Measurements from ENCODE around the gene TRIP6. TPM values are rescaled to one million over a fixed set of nuclear protein-coding genes. Genes with fewer than 3 reads are reported as not detected.

The TRIP6 gene
- polyA plus RNA-seq, 4 donors: 3.4 to 35.7 (median 16.7) TPM

DNA sequence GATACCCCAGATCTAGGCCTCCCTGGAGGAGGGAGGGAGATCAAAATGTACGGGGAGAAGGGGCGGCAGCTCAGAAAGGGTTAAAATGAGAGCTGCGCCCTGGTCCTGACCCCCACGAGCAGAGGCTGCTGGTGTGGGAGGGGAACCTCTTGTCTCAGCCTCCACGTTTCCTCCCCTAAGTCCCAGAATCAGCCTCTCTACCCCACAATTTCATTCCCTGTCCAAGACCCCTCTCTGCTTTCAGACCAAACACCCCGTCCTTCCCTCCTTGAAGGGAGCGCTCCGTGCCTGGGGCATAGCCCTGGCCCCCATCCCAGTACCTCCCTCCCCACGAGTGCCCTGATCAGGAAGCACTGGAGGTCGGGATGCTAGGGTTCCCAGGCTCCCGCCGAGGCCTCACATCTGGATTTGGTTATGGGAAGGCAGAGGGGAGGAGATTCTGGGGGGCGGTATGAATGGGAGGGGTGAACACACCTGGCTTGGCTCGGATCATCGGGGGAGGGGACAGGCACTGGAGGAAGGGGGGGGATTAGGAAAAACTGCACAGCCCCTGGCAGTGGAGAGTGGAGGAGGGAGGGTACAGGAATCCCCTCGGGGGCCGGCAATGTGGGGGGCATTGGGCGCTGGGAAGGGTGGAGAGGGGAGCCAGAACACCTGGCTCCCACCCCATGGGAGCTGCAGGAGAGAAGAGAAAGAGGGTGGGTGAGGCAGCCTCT is 42.5 kb upstream of the TRIP6 start:
- no peaks in the 10 kb centered on the region for H3K27me3 ChIP-seq (ENCODE audit: control insufficient read depth in 3 of 3, insufficient read depth in 3 of 3, low read length in 3 of 3)
- H3K27ac ChIP-seq (ENCODE audit: low read depth in 1 of 3, low read length in 2 of 3): no peak overlapping the region
- no peak for DNase-seq
- no peaks in the 10 kb centered on the region for H3K9me3 ChIP-seq (ENCODE audit: control insufficient read depth in 2 of 2, insufficient read depth in 1 of 2, low read depth in 1 of 2, low read length in 1 of 2)
- 34 to 44% (median 40%) methylated on average over 18 of the region's 18 CpGs for WGBS, 3 donors
- H3K4me3 ChIP-seq (ENCODE audit: low read depth in 1 of 3, low read length in 3 of 3): no peak overlapping the region
- FAIRE-seq: no peak
- peaks cover 0 to 48% (median 0%) of the 10 kb centered on the region in 3 donors for H3K36me3 ChIP-seq (ENCODE audit: control insufficient read depth in 3 of 3, insufficient read depth in 2 of 3, low read depth in 1 of 3, low read length in 3 of 3)
- peaks cover 0 to 14% (median 0%) of the 10 kb centered on the region in 3 donors for H3K4me1 ChIP-seq (ENCODE audit: control insufficient read depth in 3 of 3, insufficient read depth in 2 of 3, low read depth in 1 of 3, low read length in 2 of 3)

GRCh38 chr7:100825215-100825671 is 41.9 kb upstream of the TRIP6 start:
- 14 to 36% (median 23%) methylated on average over 15 to 16 of the region's 16 CpGs for WGBS, 3 donors
- H3K9me3 ChIP-seq (ENCODE audit: control insufficient read depth in 2 of 2, insufficient read depth in 1 of 2, low read depth in 1 of 2, low read length in 1 of 2): no peaks in the 10 kb centered on the region
- peaks cover 0 to 42% (median 0%) of the 10 kb centered on the region in 3 donors for H3K36me3 ChIP-seq (ENCODE audit: control insufficient read depth in 3 of 3, insufficient read depth in 2 of 3, low read depth in 1 of 3, low read length in 3 of 3)
- peaks cover 0 to 14% (median 0%) of the 10 kb centered on the region in 3 donors for H3K4me1 ChIP-seq (ENCODE audit: control insufficient read depth in 3 of 3, insufficient read depth in 2 of 3, low read depth in 1 of 3, low read length in 2 of 3)
- peak; percentile 24 to 35 for DNase-seq
- FAIRE-seq: no peak
- peak overlapping the region in 2 of 3 donors; percentile 5 to 12 for H3K27ac ChIP-seq (ENCODE audit: low read depth in 1 of 3, low read length in 2 of 3)
- H3K4me3 ChIP-seq (ENCODE audit: low read depth in 1 of 3, low read length in 3 of 3): peak overlapping the region in 2 of 3 donors; percentile 13 to 76
- no peaks in the 10 kb centered on the region for H3K27me3 ChIP-seq (ENCODE audit: control insufficient read depth in 3 of 3, insufficient read depth in 3 of 3, low read length in 3 of 3)

DNA sequence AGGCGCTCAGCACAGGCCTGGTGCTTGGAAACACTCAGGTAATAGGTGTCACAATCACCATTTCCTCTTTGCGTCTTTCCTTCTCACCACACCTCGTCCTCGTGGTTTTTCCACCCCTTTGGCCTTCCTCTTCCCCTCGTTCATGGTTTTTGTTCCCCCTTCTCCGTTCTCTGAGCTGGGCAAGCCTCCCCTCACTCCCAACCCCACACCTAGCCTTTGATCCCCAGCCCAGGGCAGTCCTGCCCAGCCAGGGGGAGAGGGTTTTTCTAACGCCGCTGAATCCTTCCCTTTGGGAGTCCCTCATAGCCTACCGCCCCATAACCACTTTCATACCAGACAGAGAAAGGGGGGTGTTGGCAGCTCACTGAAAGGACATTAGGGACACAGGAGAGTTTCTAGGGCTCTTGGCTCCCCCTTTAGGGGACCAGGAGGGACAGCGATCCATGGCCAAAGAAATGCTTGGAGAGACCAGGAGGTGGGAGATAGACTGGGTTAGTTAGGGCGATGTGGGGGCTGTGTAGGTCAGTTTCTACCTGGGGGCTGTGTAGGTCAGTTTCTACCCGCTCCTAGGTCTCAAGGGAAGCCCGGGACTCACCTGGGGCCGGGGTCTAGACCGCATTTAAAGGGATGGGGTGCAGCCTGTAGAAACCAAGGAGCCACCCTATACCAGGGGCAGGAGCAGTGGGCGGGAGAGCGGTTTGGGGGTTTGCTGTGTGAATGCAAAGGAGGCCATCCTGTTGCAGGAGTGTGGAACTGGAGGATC is 41.3 kb upstream of the TRIP6 start:
- peak; percentile 43 to 60 for DNase-seq
- peaks cover 0 to 14% (median 0%) of the 10 kb centered on the region in 3 donors for H3K4me1 ChIP-seq (ENCODE audit: control insufficient read depth in 3 of 3, insufficient read depth in 2 of 3, low read depth in 1 of 3, low read length in 2 of 3)
- no peaks in the 10 kb centered on the region for H3K9me3 ChIP-seq (ENCODE audit: control insufficient read depth in 2 of 2, insufficient read depth in 1 of 2, low read depth in 1 of 2, low read length in 1 of 2)
- WGBS, 3 donors: 5 to 13% (median 13%) methylated on average over 16 to 17 of the region's 17 CpGs
- no peak for FAIRE-seq
- H3K27ac ChIP-seq (ENCODE audit: low read depth in 1 of 3, low read length in 2 of 3): peak overlapping the region; percentile 5 to 68 (median 12)
- no peaks in the 10 kb centered on the region for H3K27me3 ChIP-seq (ENCODE audit: control insufficient read depth in 3 of 3, insufficient read depth in 3 of 3, low read length in 3 of 3)
- H3K4me3 ChIP-seq (ENCODE audit: low read depth in 1 of 3, low read length in 3 of 3): peak overlapping the region; percentile 64 to 76 (median 70)
- H3K36me3 ChIP-seq (ENCODE audit: control insufficient read depth in 3 of 3, insufficient read depth in 2 of 3, low read depth in 1 of 3, low read length in 3 of 3): peaks cover 0 to 36% (median 0%) of the 10 kb centered on the region in 3 donors

DNA sequence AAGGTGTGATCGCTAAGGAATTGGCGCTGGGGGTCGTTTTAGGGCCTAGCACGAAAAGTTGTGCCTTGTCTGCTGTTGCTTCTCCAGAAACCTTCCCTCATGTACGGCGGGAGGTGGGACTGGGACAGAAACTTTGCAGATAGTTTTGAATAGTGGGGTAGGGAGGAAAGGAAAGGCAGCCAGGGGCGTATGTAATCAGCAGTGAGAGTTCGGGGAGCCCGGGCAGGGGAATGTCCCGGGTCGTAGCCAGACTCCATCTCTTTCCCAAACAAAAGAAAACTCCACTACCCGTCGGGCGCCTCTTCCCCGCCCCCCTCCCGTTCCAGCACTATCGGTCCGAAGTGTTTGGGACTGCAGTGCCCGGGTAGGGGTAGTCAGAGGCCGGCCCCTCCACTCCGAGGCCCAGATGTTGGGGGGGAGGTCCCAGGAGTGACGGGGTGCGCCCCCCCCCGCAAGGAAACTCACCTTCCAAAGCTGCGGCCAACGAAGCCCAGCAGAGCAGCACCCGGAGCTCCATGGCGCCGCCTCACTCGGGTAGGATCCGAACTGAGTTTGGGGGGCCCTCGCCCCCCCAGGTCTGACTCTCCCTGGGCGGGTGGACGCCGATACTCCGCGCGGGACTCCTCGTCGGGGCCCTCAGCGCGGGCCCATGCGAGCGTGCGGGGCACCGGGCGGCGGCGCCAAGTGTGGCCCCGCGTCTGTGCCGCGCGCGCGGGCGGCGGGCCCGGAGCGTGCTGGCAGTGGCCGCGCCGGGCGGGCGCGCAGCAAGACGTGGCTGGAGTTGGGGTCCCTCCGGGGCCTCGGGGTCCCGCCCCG is 40.5 kb upstream of the TRIP6 start:
- H3K27me3 ChIP-seq (ENCODE audit: control insufficient read depth in 3 of 3, insufficient read depth in 3 of 3, low read length in 3 of 3): no peaks in the 10 kb centered on the region
- H3K27ac ChIP-seq (ENCODE audit: low read depth in 1 of 3, low read length in 2 of 3): peak overlapping the region in 2 of 3 donors; percentile 12 to 68
- peaks cover 0 to 17% (median 0%) of the 10 kb centered on the region in 3 donors for H3K4me1 ChIP-seq (ENCODE audit: control insufficient read depth in 3 of 3, insufficient read depth in 2 of 3, low read depth in 1 of 3, low read length in 2 of 3)
- no peaks in the 10 kb centered on the region for H3K9me3 ChIP-seq (ENCODE audit: control insufficient read depth in 2 of 2, insufficient read depth in 1 of 2, low read depth in 1 of 2, low read length in 1 of 2)
- H3K4me3 ChIP-seq (ENCODE audit: low read depth in 1 of 3, low read length in 3 of 3): peak overlapping the region; percentile 64 to 78 (median 70)
- DNase-seq: peak in 1 of 2 donors; percentile 11
- no peak for FAIRE-seq
- peaks cover 0 to 31% (median 0%) of the 10 kb centered on the region in 3 donors for H3K36me3 ChIP-seq (ENCODE audit: control insufficient read depth in 3 of 3, insufficient read depth in 2 of 3, low read depth in 1 of 3, low read length in 3 of 3)
- WGBS, 3 donors: 0 to 2% (median 1%) methylated on average over 64 to 71 of the region's 71 CpGs

- Histone ChIP-seq H3K4me3 (ENCODE audit: low read depth in 1 of 3, low read length in 3 of 3) (peak within 1 kb of the TSS; percentile 64 to 78 (median 70)), H3K4me1 (ENCODE audit: control insufficient read depth in 3 of 3, insufficient read depth in 2 of 3, low read depth in 1 of 3, low read length in 2 of 3) (peaks cover 0 to 17% (median 0%) of the 10 kb centered on the region in 3 donors), H3K36me3 (ENCODE audit: control insufficient read depth in 3 of 3, insufficient read depth in 2 of 3, low read depth in 1 of 3, low read length in 3 of 3) (peaks cover 0 to 22% (median 0%) of the 10 kb centered on the region in 3 donors), H3K9me3 (ENCODE audit: control insufficient read depth in 2 of 2, insufficient read depth in 1 of 2, low read depth in 1 of 2, low read length in 1 of 2) (peaks cover 0 to 5% of the 10 kb centered on the region in 2 donors), H3K27me3 (ENCODE audit: control insufficient read depth in 3 of 3, insufficient read depth in 3 of 3, low read length in 3 of 3) (no peaks in the 10 kb centered on the region), H3K27ac (ENCODE audit: low read depth in 1 of 3, low read length in 2 of 3) (peak within 1 kb of the TSS; percentile 3 to 76 (median 35))
- FAIRE-seq: no peak
- peak; percentile 52 to 88 for DNase-seq
- 0 to 1% (median 1%) methylated on average over 42 to 80 of the region's 80 CpGs for whole genome bisulfite sequencing, 3 donors
Observed at GRCh38 chr7:100827330-100828226, 39.6 kb upstream of the TRIP6 start, which contains the start of gene EPHB4. EPHB4 (minus strand) TSS chr7:100827523; CDS start chr7:100827030, 493 bp downstream.

DNA sequence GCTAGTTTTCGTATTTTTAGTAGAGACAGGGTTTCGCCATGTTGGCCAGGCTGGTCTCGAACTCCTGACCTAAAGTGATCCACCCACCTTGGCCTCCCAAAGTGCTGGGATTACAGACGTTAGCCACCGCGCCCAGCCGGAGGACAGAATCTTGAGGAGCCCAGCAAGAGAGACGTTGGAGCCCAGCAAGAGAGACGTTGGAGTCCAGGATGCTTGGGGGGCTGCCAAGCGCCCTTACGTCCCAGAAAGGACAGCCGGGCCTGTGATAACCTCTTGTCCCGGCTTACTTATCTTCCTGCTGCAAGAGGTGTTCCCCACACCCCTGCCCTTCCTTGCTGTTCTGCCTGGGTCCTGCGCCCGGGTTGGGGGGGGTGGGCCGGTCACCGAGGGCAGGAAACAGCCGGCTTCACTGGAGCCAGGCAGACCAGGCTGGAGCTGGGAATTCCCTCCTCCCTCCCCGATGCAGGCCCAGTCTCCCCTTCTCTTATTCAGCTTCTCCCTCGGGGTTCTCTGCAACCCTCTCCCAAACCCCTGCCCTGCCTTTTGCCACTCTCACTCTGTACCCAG is 38.0 kb upstream of the TRIP6 start:
- peaks cover 0 to 5% of the 10 kb centered on the region in 2 donors for H3K9me3 ChIP-seq (ENCODE audit: control insufficient read depth in 2 of 2, insufficient read depth in 1 of 2, low read depth in 1 of 2, low read length in 1 of 2)
- WGBS, 3 donors: 28 to 34% (median 33%) methylated on average over 13 to 20 of the region's 20 CpGs
- FAIRE-seq (no peak), DNase-seq (peak in 1 of 2 donors; percentile 23)
- H3K27me3 ChIP-seq (ENCODE audit: control insufficient read depth in 3 of 3, insufficient read depth in 3 of 3, low read length in 3 of 3): no peaks in the 10 kb centered on the region
- peaks cover 0 to 17% (median 0%) of the 10 kb centered on the region in 3 donors for H3K4me1 ChIP-seq (ENCODE audit: control insufficient read depth in 3 of 3, insufficient read depth in 2 of 3, low read depth in 1 of 3, low read length in 2 of 3)
- no peak overlapping the region for H3K27ac ChIP-seq (ENCODE audit: low read depth in 1 of 3, low read length in 2 of 3)
- H3K36me3 ChIP-seq (ENCODE audit: control insufficient read depth in 3 of 3, insufficient read depth in 2 of 3, low read depth in 1 of 3, low read length in 3 of 3): peaks cover 0 to 9% (median 0%) of the 10 kb centered on the region in 3 donors
- H3K4me3 ChIP-seq (ENCODE audit: low read depth in 1 of 3, low read length in 3 of 3): no peak overlapping the region

- DNase-seq (no peak), FAIRE-seq (no peak)
- Histone ChIP-seq H3K9me3 (ENCODE audit: control insufficient read depth in 2 of 2, insufficient read depth in 1 of 2, low read depth in 1 of 2, low read length in 1 of 2) (peaks cover 0 to 5% of the 10 kb centered on the region in 2 donors), H3K27ac (ENCODE audit: low read depth in 1 of 3, low read length in 2 of 3) (no peak overlapping the region), H3K4me1 (ENCODE audit: control insufficient read depth in 3 of 3, insufficient read depth in 2 of 3, low read depth in 1 of 3, low read length in 2 of 3) (peaks cover 0 to 16% (median 0%) of the 10 kb centered on the region in 3 donors), H3K4me3 (ENCODE audit: low read depth in 1 of 3, low read length in 3 of 3) (no peak overlapping the region), H3K27me3 (ENCODE audit: control insufficient read depth in 3 of 3, insufficient read depth in 3 of 3, low read length in 3 of 3) (no peaks in the 10 kb centered on the region), H3K36me3 (ENCODE audit: control insufficient read depth in 3 of 3, insufficient read depth in 2 of 3, low read depth in 1 of 3, low read length in 3 of 3) (peaks cover 0 to 3% (median 0%) of the 10 kb centered on the region in 3 donors)
- WGBS, 3 donors: 72 to 77% (median 76%) methylated on average over 4 of the region's 4 CpGs
Observed at GRCh38 chr7:100830396-100830795, 36.8 kb upstream of the TRIP6 start.
